K562 (cell line): ENCODE data around the gene RBMS3. TPM values are rescaled to one million over a fixed set of nuclear protein-coding genes. Genes with fewer than 3 reads are reported as not detected.

Experiments
- ATAC-seq: fragments of 200-7000 bp; cut with Tn5 transposase; 3 replicates; pipeline ENCODE4 v1.9.1; 2020; ENCODE audit warnings: moderate library complexity
- BruUV-seq: library from RNA; stranded (reverse); fragments of 400-500 nt; replicated peaks from 2 replicates; lab custom pipeline; 2021; lab: Mats Ljungman, UMichigan
- CTCF ChIA-PET: fragments of 300-600 bp; formaldehyde crosslinking; extraction: SDS; loops from one replicate; lab custom pipeline; 2021; ENCODE audit warnings: low intra/inter-chr PET ratio; lab: Yijun Ruan, JAX
- POLR2A ChIA-PET: fragments of 300-600, 350-650 bp; sonication (Branson Sonifier 250); formaldehyde crosslinking; extraction: SDS; loops from one replicate; lab custom pipeline; 2021; ENCODE audit warnings: antibody characterized with exemption, inconsistent platforms; lab: Yijun Ruan, JAX
- DNase-seq, 4 experiments: peaks; one replicate each; pipeline versions ENCODE4 v3.0.0 to v3.0.0-alpha.2; 2011 to 2018; ENCODE audit warnings: low spot score in 3 of 4, mixed read lengths in 3 of 4; ENCODE audit errors: extremely low read depth in 1 of 4
- FAIRE-seq: peaks from 2 replicates; lab custom pipeline; 2011; peaks lifted over from hg19 to GRCh38; lab: Jason Lieb, UNC
- H2AFZ ChIP-seq: 2 replicates; pipeline ENCODE4 v1.6.0; 2011; ENCODE audit warnings: low read depth, low read length, control low read depth, inconsistent platforms
- H3K27ac ChIP-seq: fragments of 200-600 bp; 3 replicates; pipeline ENCODE4 v1.8.0; 2011; ENCODE audit warnings: low read depth, mild to moderate bottlenecking, control low read depth, inconsistent platforms, low read length, moderate library complexity, mixed read lengths; ENCODE audit errors: extremely low read depth
- H3K27me3 ChIP-seq, 2 experiments: fragments of 300-600 bp in 1 of 2; 2 replicates in 1 of 2; 3 replicates in 1 of 2; pipeline versions ENCODE4 v1.6.0 to v1.8.0; 2011; ENCODE audit warnings: inconsistent platforms in 2 of 2, low read length in 2 of 2, mild to moderate bottlenecking in 1 of 2, mixed read lengths in 1 of 2, moderate library complexity in 1 of 2; ENCODE audit not compliant: control insufficient read depth in 2 of 2, insufficient read depth in 2 of 2
- H3K36me3 ChIP-seq: fragments of 300-600 bp; 3 replicates; pipeline ENCODE4 v1.8.0; 2011; ENCODE audit warnings: mild to moderate bottlenecking, low read length, inconsistent platforms; ENCODE audit not compliant: control insufficient read depth, insufficient read depth
- H3K4me1 ChIP-seq, 2 experiments: fragments of 200-600 bp in 1 of 2; replicated peaks in 1 of 2; 2 replicates in 1 of 2; 3 replicates in 1 of 2; pipeline versions ENCODE4 v1.5.1 to v1.8.0; 2011; ENCODE audit warnings: inconsistent platforms in 2 of 2, low read length in 2 of 2, mild to moderate bottlenecking in 1 of 2, mixed read lengths in 1 of 2, moderate library complexity in 1 of 2; ENCODE audit not compliant: control insufficient read depth in 2 of 2, insufficient read depth in 2 of 2
- H3K4me2 ChIP-seq: 2 replicates; pipeline ENCODE4 v1.6.1; 2011; ENCODE audit warnings: low read length, control low read depth, inconsistent platforms, mixed read lengths; ENCODE audit not compliant: insufficient read depth
- H3K4me3 ChIP-seq: fragments of 200-600 bp; sonication (generic), shearing (Covaris generic); 2 replicates; pipeline ENCODE4 v1.5.1; 2016; ENCODE audit warnings: control low read depth, inconsistent platforms
- H3K79me2 ChIP-seq: fragments of 200-600 bp; 3 replicates; pipeline ENCODE4 v1.8.0; 2011; ENCODE audit warnings: low read length, inconsistent platforms; ENCODE audit not compliant: control insufficient read depth, insufficient read depth
- H3K9ac ChIP-seq, 2 experiments: 2 replicates each; pipeline versions ENCODE4 v1.6.0 to v1.6.1; 2011; ENCODE audit warnings: low read depth in 2 of 2, low read length in 2 of 2, control low read depth in 1 of 2, inconsistent platforms in 1 of 2, mild to moderate bottlenecking in 1 of 2, mixed read lengths in 1 of 2; ENCODE audit not compliant: insufficient read depth in 1 of 2
- H3K9me1 ChIP-seq: one replicate; pipeline ENCODE4 v1.6.0; 2011; ENCODE audit warnings: inconsistent platforms, mild to moderate bottlenecking, low read length, moderate library complexity; ENCODE audit not compliant: control insufficient read depth, insufficient read depth
- H3K9me3 ChIP-seq: replicated peaks from 2 replicates; pipeline ENCODE4 v1.5.1; 2011; ENCODE audit warnings: low read depth, low read length, inconsistent platforms; ENCODE audit not compliant: control insufficient read depth, insufficient read depth
- H4K20me1 ChIP-seq: replicated peaks from 2 replicates; pipeline ENCODE4 v1.6.1; 2011; ENCODE audit warnings: low read length, inconsistent platforms, mixed read lengths; ENCODE audit not compliant: control insufficient read depth, insufficient read depth
- BDP1 ChIP-seq: IDR thresholded peaks from 3 replicates; pipeline ENCODE4 v1.6.1; 2011; ENCODE audit not compliant: insufficient read length, insufficient read depth
- CSDE1 ChIP-seq, 2 experiments: fragments of 450-650 bp; IDR thresholded peaks; 2 replicates each; pipeline ENCODE4 v1.6.1; 2016; ENCODE audit warnings: mild to moderate bottlenecking in 1 of 2
- HBP1 ChIP-seq: fragments of 450-650 bp; formaldehyde crosslinking; IDR thresholded peaks from 2 replicates; pipeline ENCODE4 v1.4.0; 2022; ENCODE audit warnings: missing genetic modification characterization
- MAFF ChIP-seq: IDR thresholded peaks from 2 replicates; pipeline ENCODE4 v1.6.1; 2012; ENCODE audit warnings: low read length, improper control_type of control experiment
- PTBP1 ChIP-seq: fragments of 200-400 bp; formaldehyde crosslinking; IDR thresholded peaks from 2 replicates; pipeline ENCODE4 v1.6.1; 2017; ENCODE audit warnings: low read depth, low read length
- TAL1 ChIP-seq: fragments of 450-650 bp; IDR thresholded peaks from 2 replicates; pipeline ENCODE4 v1.6.1; 2016; ENCODE audit warnings: mild to moderate bottlenecking
- WGBS: fragments of 100-300 bp; shearing (Covaris generic); methylation state at CpG from one replicate; pipeline ENCODE4 v1.1.6; 2016; ENCODE audit warnings: low coverage, mixed read lengths; ENCODE audit not compliant: insufficient coverage; ENCODE audit errors: missing lambda C conversion rate; 5-methylcytosine and 5-hydroxymethylcytosine counted together
- in situ Hi-C: fragments of 300-500 bp; cut with MboI; formaldehyde crosslinking; loops from 4 replicates; pipeline ENCODE4 v1.15.0; 2018; ENCODE audit warnings: inconsistent platforms, mixed read lengths
- intact Hi-C: fragments of 100-400 bp; cut with micrococcal nuclease; formaldehyde crosslinking; loops from 2 replicates; pipeline ENCODE4 v1.14.2; 2022
- polyA plus RNA-seq, 8 experiments: library from polyadenylated mRNA; depleted of rRNA in 4 of 8; stranded (reverse) in 5 of 8; unstranded in 3 of 8; fragments of >200 nt; fragmentation: Nextera tagmentation in 2 of 8; fragmentation: Illumina TruSeq in 1 of 8; extraction: Ambion mirVana in 2 of 8; extraction: Trizol in 1 of 8; gene quantifications; 2 replicates each; pipeline versions ENCODE4 v1.2.1 to v1.2.3, GENCODE V29; 2011 to 2014; ENCODE audit warnings: inconsistent platforms in 1 of 8, missing spikeins in 1 of 8
- total RNA-seq, 7 experiments: library from RNA; depleted of rRNA in 6 of 7; stranded (reverse); fragments of >200 nt in 6 of 7; fragmentation: Illumina TruSeq in 2 of 7; extraction: Trizol in 2 of 7; gene quantifications; 2 replicates each; pipeline versions ENCODE4 v1.2.1 to v1.2.3, GENCODE V29; 2011 to 2021; ENCODE audit warnings: low replicate concordance in 1 of 7
- TF ChIP-seq, protein P1 (sequence below): fragments of 450-650 bp; IDR thresholded peaks from 2 replicates; pipeline ENCODE4 v1.6.1; 2016; ENCODE audit warnings: antibody characterized with exemption

Gene RBMS3
- total and polyA plus RNA-seq, 9 of the 15 experiments (the other 6 are each of a cell fraction or from before 2014, with no cell fraction given), result 0.20 TPM; not detected in 8

DNA sequence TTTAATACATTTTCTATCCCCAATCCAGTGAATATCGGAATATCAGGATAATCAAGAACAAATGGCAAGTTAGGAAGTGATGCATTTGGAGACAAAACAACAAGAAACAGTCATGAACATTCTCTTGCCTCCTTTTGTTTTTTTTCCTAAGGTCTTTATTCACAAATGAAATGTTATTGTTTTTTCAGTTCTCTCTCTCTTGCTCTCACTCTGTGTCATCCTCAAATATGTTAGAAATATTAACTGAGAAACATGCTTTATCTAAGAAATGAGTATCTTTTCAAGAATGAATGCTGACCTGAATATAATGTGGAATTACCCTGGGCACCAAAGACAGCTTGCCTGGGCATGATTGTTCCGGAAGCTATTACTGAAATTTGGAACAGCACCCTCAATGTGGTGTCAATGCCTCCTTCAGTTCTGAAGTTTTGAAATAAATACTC, 51.3 kb downstream of the RBMS3 start:
- CTCF ChIA-PET, result no interaction called here
- no peaks in the 10 kb centered on the region for H4K20me1 ChIP-seq
- TF ChIP-seq TAL1 (no peak), MAFF (no peak), CSDE1 (IDR thresholded peaks at IDR 0.05) (no peak), PTBP1 (no peak), BDP1 (no peak), HBP1 (CRISPR knock-in tag) (no peak)
- TF ChIP-seq, protein P1, sequence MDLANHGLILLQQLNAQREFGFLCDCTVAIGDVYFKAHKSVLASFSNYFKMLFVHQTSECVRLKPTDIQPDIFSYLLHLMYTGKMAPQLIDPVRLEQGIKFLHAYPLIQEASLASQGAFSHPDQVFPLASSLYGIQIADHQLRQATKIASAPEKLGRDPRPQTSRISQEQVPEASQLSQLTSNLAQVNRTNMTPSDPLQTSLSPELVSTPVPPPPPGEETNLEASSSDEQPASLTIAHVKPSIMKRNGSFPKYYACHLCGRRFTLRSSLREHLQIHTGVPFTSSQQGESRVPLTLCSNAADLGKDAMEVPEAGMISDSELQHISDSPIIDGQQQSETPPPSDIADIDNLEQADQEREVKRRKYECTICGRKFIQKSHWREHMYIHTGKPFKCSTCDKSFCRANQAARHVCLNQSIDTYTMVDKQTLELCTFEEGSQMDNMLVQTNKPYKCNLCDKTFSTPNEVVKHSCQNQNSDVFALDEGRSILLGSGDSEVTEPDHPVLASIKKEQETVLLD, result no peak
- TF ChIP-seq, all 486 proteins: peak for 0
- 4% methylated on average over 2 of the region's 2 CpGs for WGBS
- no peak overlapping the region for H2AFZ ChIP-seq
- H3K79me2 ChIP-seq, result no peaks in the 10 kb centered on the region
- H3K27me3 ChIP-seq, result no peaks in the 10 kb centered on the region
- H3K9me3 ChIP-seq, result no peaks in the 10 kb centered on the region
- ATAC-seq, result no peak
- FAIRE-seq, result no peak
- no peak overlapping the region for H3K27ac ChIP-seq
- no peak overlapping the region for H3K9ac ChIP-seq
- H3K36me3 ChIP-seq, result no peaks in the 10 kb centered on the region
- intact Hi-C loops, result no loop called here
- DNase-seq, result no peak
- in situ Hi-C loops, result no loop called here
- BruUV-seq, result no TSS peak
- no peak overlapping the region for H3K4me2 ChIP-seq
- POLR2A ChIA-PET, result no interaction called here
- H3K4me3 ChIP-seq, result no peak overlapping the region
- no peaks in the 10 kb centered on the region for H3K4me1 ChIP-seq
- no peaks in the 10 kb centered on the region for H3K9me1 ChIP-seq
